HG03097 (cell line): ENCODE measurements around the gene ARMC12.
"Not testable (repeated sequence)": the region's sequence is repeated elsewhere in the genome, so short reads cannot be mapped to it uniquely, and the experiment has no call there.

Source experiments
- ATAC-seq: cut with Tn5 transposase; IDR thresholded peaks from one replicate; pipeline ENCODE4 v1.9.1; 2021; ENCODE audit not compliant: unreplicated experiment, low FRiP score

Gene ARMC12, protein sequence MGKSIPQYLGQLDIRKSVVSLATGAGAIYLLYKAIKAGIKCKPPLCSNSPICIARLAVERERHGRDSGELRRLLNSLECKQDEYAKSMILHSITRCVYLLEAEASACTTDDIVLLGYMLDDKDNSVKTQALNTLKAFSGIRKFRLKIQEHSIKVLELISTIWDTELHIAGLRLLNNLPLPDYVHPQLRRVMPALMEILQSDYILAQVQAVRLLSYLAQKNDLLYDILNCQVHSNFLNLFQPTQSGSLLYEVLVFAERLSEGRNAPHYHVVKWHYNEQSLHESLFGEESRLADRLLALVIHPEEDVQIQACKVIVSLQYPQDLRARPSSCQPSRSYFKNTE

DNA sequence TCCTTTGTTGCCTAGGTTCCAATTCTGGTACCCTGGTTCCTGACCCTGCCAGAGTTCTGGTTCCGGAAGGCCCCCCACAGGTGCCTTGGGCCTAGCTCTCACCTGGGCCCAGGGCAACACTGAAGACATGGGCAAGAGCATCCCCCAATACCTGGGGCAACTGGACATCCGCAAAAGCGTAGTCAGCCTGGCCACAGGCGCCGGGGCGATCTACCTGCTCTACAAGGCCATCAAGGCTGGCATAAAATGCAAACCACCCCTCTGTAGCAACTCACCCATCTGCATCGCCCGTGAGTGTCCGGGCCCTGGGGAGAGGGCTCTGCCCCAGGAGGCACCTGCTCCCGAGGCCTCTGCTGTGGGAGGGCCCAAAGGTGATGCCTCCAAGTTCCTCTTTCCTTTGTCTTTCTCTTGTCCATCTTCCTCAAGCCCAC is at the start of gene ARMC12:
ARMC12 (plus strand) TSS at position 51 of the 431 bp plus-strand sequence; CDS start at position 128, 77 bp downstream.
- ATAC-seq: no peak

DNA sequence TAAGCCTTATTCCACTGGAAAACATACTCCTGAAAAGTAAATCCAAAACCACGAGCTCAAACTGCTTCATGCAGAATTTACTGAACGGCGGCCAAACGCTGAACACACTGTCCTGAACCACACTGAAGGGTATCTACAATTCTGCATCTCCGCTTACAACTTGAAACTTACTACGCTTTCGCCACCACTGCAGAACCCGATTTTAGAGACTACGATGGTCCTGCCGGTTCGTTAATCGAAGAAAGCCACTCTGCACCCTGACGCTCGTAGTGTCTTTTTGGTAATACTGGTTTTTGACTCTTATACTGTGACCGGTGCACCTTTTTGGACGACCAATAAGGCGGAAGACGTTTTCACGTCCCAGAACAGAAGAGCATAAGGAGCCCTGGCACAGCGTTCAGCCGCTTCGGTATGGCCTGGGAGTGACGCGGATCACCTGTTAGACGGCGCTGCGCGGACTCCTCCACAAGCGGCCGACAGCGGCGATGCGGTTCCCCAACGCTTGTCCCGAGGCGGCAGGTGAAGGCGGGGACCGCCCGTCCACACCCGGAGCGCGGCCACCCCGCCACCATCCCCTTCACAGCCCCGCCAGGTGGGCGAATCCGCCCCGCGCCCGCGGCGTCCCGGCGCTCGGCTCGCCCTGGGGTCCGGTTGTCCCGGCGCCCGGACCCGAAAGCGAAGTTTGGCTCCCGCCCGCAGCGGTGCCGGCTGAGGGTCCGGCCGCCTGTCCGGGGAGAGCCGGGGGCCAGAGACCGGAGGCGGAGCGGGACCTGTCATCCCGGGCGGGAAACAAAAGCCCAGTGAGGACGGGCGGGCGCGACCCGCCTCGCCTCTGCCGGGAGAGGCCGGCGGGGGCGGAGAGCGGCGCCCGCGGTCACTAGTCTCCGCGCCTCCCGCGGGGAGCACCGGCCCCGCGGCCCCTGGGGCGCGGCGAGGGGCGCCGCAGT is 48.9 kb upstream of the ARMC12 start:
- ATAC-seq: peak; percentile 27

GRCh38 chr6:35688605-35689322 is 48.1 kb upstream of the ARMC12 start, which contains the start of gene FKBP5:
FKBP5 (minus strand) TSS chr6:35688915; CDS start chr6:35642824, 46,091 bp downstream.
- peak; percentile 82 for ATAC-seq

DNA sequence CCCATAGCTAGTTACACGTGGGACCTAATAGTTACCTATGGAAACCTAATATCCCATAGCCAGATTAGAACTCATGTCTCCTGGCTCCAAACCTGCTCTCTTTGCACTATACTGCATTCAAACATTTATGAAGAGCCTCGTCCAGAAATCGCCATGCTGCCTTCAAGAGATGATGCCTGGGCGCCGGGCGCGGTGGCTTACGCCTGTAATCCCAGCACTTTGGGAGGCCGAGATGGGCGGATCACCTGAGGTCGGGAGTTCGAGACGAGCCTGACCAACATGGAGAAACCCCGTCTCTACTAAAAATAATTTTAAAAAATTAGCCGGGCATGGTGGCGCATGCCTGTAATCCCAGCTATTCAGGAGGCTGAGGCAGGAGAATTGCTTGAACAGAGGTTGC is 46.8 kb upstream of the ARMC12 start:
- not testable (repeated sequence) for ATAC-seq

GRCh38 chr6:35690484-35690883 is 46.3 kb upstream of the ARMC12 start:
- ATAC-seq: no peak

DNA sequence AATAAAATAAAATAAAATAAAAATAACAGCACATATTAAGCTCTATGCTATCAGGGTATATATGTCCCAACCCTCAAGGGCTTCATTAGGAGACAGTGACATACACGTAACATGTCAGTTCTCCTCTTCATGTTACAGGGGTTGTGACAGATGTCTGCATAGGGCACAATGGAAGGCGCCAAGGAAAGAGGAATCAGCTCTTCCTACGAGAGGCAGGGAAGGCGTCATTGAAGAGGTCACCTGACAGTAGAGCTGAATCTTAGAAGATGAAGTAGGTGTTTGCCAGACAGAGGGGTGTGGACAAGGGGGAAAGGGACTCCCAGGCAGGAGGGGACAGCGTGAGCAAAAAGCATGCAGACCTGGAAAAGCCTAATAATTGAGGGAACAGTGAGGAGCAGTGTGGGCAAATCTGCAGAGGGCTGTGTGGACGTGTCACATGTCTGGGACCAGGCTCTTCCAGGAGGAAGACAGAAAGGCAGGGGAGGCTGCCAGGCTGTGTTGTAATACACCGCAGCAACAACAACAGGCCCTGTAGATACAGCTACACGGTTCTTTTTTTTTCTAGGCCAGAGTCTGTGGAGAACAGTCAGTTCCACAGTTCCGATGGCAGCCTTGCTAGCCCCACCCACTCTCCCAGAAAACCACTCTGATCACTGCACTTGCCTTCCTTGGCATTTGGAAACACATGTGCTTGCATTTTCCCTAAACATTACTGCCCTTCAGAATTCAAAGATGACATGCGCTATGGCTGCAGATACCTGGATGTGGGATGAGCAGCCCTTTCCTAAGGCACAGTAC is 45.6 kb upstream of the ARMC12 start:
- no peak for ATAC-seq

DNA sequence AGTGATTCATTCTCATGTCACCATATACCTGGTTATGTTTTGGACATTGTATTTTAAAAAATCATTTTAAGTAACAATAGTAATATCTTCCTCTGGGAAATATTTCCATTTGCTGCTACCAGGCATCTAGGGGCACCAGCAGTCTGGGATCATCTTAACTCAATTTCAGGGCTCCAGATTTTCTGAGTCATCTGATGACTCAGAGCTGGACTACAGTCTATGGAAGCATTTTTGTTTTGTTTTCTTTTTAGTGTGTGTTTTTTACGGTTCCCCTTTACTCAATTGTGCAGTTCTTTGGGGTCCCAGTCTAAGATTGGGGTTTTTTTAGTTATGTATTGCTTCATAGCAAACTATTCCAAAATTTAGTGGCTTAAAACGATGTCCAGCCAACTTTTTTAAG is 42.4 kb upstream of the ARMC12 start:
- no peak for ATAC-seq

DNA sequence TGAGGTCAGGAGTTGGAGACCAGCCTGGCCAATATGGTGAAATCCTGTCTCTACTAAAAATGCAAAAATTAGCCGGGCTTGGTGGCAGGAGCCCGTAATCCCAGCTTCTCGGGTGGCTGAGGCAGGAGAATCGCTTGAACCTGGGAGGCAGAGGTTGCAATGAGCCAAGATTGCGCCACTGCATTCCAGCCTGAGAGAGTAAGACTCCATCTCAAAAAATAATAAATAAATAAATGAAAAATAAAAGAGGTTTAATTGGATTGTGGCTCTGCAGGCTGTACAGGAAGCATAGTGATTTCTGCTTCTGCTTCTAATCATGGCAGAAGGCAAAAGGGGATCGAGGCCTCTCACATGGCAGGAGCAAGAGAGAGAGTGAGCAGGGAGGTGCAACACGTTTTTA is 38.4 kb upstream of the ARMC12 start:
- ATAC-seq: not testable (repeated sequence)

DNA sequence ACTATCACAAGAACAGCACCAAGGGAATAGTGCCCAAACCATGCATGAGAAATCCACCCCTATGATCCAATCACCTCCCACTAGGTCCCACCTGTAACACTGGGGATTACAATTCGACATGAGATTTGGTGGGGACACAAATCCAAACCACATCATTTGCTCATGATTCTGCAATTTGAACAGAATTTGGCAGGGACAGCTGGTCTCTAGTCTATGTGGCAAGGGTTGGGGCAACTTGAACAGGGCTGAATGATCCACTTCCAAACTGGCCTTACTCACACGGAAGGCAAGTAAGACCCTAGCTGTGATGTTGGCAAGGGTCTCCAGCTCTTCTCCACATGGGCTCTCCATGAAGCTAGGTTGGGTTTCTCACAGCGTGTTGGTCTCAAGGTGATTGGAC is 38.0 kb upstream of the ARMC12 start:
- no peak for ATAC-seq

DNA sequence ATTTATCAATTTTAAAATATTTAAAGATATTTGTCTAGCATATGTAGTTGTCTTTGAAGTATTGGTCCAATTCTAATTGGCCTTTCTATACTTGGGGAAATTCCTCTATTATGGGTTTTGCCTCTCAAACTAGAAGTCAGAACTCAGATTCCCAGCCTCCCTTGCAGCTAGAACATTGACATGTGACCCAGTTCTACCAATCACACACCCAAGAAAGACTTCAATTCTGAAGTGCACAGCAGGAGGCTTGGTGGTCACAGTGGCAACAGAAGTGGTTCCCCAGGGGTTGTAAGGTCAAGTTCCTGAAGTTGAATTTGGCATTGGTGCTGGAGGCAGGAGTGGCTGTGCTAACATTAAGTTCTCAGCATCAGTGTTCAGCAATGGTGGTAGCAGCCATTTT is 33.3 kb upstream of the ARMC12 start:
- no peak for ATAC-seq

DNA sequence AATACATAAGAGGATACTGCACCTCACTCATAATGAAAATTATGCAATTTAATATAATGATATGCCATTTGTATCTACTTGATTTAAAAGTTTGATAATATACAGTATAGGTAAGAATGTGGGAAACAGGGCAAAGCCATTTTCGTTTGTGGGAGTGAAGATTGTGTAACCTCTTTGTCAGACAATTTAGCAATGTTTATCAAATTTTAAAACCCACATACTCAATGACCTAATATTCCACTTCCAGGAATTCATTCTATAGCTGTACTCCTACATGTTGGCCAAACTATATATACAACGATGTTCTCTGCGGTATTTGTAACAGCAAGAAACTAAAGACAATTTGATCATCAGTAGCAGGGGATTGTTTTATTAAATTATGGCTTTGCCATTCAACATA is 30.4 kb upstream of the ARMC12 start:
- ATAC-seq: no peak

- ATAC-seq: no peak
These were observed 29.0 kb upstream of the ARMC12 start for GRCh38 chr6:35707714-35708407.

DNA sequence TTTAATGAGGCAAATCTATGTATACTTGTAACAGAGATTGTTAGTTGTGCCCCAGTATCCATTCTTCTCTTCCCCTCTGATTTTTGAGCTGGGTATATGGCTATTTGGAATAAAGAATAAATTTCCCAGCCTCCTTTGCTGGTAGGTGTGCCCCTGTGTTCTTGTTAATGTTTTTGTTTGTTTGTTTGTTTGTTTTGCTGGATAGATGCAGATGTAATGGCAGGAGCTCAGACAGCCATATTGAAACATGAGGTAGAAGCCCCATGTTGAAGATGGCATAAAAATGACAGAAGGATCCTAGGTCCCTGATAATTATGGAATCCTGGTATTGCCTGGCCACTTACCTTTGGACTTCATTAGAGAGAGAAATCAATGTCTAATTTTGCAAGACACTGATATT is 28.2 kb upstream of the ARMC12 start:
- ATAC-seq: no peak

DNA sequence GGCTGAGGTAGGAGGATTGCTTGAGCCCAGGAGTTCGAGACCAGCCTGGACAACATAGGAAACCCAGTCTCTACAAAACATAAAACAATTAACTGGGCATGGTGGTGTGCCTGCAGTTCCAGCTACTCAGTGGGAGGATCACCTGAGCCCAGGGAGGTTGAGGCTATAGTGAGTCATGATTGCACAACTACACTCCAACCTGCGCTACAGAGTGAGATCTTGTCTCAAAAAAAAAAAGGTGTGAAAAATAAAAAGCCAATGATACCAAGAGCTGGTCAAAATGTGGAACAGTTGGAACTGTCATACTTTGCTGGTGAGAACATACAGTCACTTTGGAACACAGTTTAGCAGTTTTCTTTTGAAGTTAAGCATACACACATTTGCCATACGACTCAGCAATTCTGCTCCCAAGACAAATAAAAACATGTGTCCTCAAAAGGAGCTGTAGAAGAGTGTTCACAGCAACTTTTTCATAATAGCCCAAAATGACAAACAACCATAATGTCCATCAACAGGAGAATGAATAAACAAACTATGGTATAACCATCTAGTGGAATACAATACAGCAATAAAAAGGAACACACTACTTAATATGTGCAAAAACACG is 26.5 kb upstream of the ARMC12 start:
- no peak for ATAC-seq

- ATAC-seq: no peak
These were observed 25.1 kb upstream of the ARMC12 start for GRCh38 chr6:35711731-35712130.

GRCh38 chr6:35713006-35713767 is 23.6 kb upstream of the ARMC12 start:
- ATAC-seq: no peak

DNA sequence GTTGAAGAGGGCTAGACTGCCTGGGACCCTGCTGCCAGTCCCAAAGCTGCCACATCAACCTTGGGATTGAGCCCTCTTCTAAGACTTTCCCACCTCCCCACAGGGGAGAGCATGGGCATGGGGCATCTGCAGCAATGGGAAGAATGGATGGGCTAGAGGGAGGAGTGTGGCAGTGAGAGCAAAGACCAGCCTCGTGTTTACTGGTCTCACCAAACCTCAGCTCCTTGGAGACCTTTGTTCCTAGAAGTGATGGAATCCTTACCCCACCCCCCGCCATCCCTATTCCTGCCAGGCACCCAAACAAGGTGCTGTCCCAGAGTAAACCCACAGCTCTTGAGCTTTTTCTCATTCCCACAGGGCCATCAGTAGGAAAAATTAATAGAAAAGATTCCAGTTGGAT is 20.0 kb upstream of the ARMC12 start:
- ATAC-seq: no peak
